Nephron (organoid): ENCODE data around the gene SIDT1.

Experiments
- H3K27ac Mint-ChIP-seq, 3 experiments: 2 replicates each; pipeline ENCODE4 v1.8.0; 2020; ENCODE audit warnings: mixed read lengths in 3 of 3, mild to moderate bottlenecking in 2 of 3, moderate library complexity in 1 of 3
- H3K27me3 Mint-ChIP-seq: 2 replicates; pipeline ENCODE4 v1.8.0; 2021; ENCODE audit warnings: low read depth, mild to moderate bottlenecking, moderate library complexity, mixed read lengths
- H3K36me3 Mint-ChIP-seq: 2 replicates; pipeline ENCODE4 v1.8.0; 2020; ENCODE audit warnings: low read depth, mixed read lengths
- H3K4me1 Mint-ChIP-seq: 2 replicates; pipeline ENCODE4 v1.8.0; 2020; ENCODE audit warnings: mixed read lengths
- H3K4me3 Mint-ChIP-seq, 3 experiments: 2 replicates each; pipeline ENCODE4 v1.8.0; 2020; ENCODE audit warnings: mild to moderate bottlenecking in 3 of 3, mixed read lengths in 3 of 3, moderate library complexity in 2 of 3
- H3K9me3 Mint-ChIP-seq: 2 replicates; pipeline ENCODE4 v1.8.0; 2020; ENCODE audit warnings: mixed read lengths
- CTCF ChIP-seq, 3 experiments: fragments of 200-600 bp; sonication (generic); IDR thresholded peaks; one replicate each; pipeline ENCODE4 v1.5.0; 2021; ENCODE audit warnings: antibody characterized with exemption in 3 of 3; ENCODE audit not compliant: unreplicated experiment in 3 of 3

Gene SIDT1

GRCh38 chr3:113677737-113678136 is 145.4 kb downstream of the SIDT1 start:
- no peak overlapping the region for H3K27ac Mint-ChIP-seq

DNA sequence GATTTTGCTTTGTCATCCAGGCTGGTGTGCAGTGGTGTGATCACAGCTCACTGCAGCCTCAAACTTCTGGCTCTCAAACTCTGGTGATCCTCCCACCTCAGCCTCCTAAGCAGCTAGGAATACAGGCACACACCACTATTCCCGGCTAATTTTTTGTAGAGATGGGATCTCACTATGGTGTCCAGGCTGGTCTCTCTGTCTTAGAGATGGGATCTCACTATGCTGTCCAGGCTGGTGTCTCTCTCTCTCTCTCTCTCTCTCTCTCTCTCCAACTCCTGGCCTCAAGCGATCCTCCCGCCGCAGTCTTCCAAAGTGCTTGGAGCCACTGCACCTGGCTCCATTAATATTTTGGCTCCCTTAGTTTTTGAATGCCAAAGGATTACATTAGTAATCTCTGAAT is 146.4 kb downstream of the SIDT1 start:
- Mint-ChIP-seq H3K9me3 (peaks cover 16% of the 10 kb centered on the region), H3K27me3 (no peaks in the 10 kb centered on the region), H3K4me1 (no peaks in the 10 kb centered on the region), H3K4me3 (no peak overlapping the region), H3K27ac (no peak overlapping the region), H3K36me3 (peaks cover 47% of the 10 kb centered on the region)
- no peak for TF ChIP-seq CTCF (IDR thresholded peaks at IDR 0.05; ENCODE audit: unreplicated experiment in 3 of 3)

More at GRCh38 chr3:113677737-113678136, 145.4 kb downstream of the SIDT1 start:
- Mint-ChIP-seq H3K4me1 (no peaks in the 10 kb centered on the region), H3K9me3 (peaks cover 10% of the 10 kb centered on the region), H3K36me3 (peaks cover 46% of the 10 kb centered on the region), H3K4me3 (no peak overlapping the region), H3K27me3 (no peaks in the 10 kb centered on the region)
- TF ChIP-seq CTCF (IDR thresholded peaks at IDR 0.05; ENCODE audit: unreplicated experiment in 3 of 3) = no peak
